ENCODE data around the gene SIVA1.
"Not testable (repeated sequence)": the region's sequence is repeated elsewhere in the genome, so short reads cannot be mapped to it uniquely, and the experiment has no call there.

GRCh38 chr14:104729176-104729834 is 23.6 kb upstream of the SIVA1 start:
- not testable (repeated sequence) for TF ChIP-seq YY1 (IDR thresholded peaks at IDR 0.05); JUND (IDR thresholded peaks at IDR 0.05); FOXA1 (IDR thresholded peaks at IDR 0.05); RAD21 (IDR thresholded peaks at IDR 0.05); SP1 (IDR thresholded peaks at IDR 0.05); CTCF (IDR thresholded peaks at IDR 0.05; ENCODE audit: low read depth, low read length, missing input control); ZBTB33 (IDR thresholded peaks at IDR 0.05); MAX (IDR thresholded peaks at IDR 0.05)
